ENCODE results near the gene EPAS1. TPM values are rescaled to one million over a fixed set of nuclear protein-coding genes. Genes with fewer than 3 reads are reported as not detected.

Gene EPAS1
- total and polyA plus RNA-seq, 2 of the 8 experiments (the other 6 are each of a cell fraction or from before 2014, with no cell fraction given): 2.0 to 4.9 TPM

- ChIA-PET POLR2A (ENCODE audit: partially characterized antibody) (no interaction called here), CTCF (ENCODE audit: partially characterized antibody) (interaction anchor here (2.0 kb wide), 1 partner anchor 414 kb away, joined by 6 read pairs; no protein-coding TSS in a partner anchor)
- H2AK5ac ChIP-seq (ENCODE audit: low read depth, low read length): no peak overlapping the region
- H3K23ac ChIP-seq (ENCODE audit: insufficient read length): no peak overlapping the region
- H2AFZ ChIP-seq (ENCODE audit: low read length): no peak overlapping the region
- no peak for DNase-seq (ENCODE audit: low read depth in 1 of 2, low spot score in 2 of 2)
- H3K4me1 ChIP-seq (replicated peaks in 1 of 4; ENCODE audit: control insufficient read depth in 3 of 4, insufficient read depth in 4 of 4, low read length in 3 of 4): peaks cover 0 to 2% (median 0%) of the 10 kb centered on the region in 4 experiments; a peak in 1 of 7 replicates
- no peak overlapping the region for H3K27ac ChIP-seq (ENCODE audit: low read depth, low read length)
- H3K56ac ChIP-seq (replicated peaks; ENCODE audit: insufficient read length, low read depth, low read length): no peak overlapping the region
- H4K8ac ChIP-seq (ENCODE audit: extremely low read depth, insufficient read depth, low read length): no peak overlapping the region
- H3K4me2 ChIP-seq (ENCODE audit: insufficient read depth in 1 of 2, low read depth in 2 of 2, low read length in 2 of 2): no peak overlapping the region
- H3K79me1 ChIP-seq (ENCODE audit: low read depth, low read length): no peaks in the 10 kb centered on the region
- H4K91ac ChIP-seq (replicated peaks; ENCODE audit: insufficient read length, low read length): no peak overlapping the region
- no peak overlapping the region for H2BK5ac ChIP-seq (ENCODE audit: low read depth, low read length)
- no peak overlapping the region for H2BK12ac ChIP-seq (ENCODE audit: low read depth, low read length)
- no peaks in the 10 kb centered on the region for H3K9me3 ChIP-seq (ENCODE audit: insufficient read depth in 2 of 2, low read depth in 1 of 2, low read length in 1 of 2)
- no peak overlapping the region for H2BK120ac ChIP-seq (replicated peaks; ENCODE audit: low read depth, low read length)
- no peaks in the 10 kb centered on the region for H3K36me3 ChIP-seq (ENCODE audit: control insufficient read depth in 2 of 4, insufficient read depth in 4 of 4, low read length in 3 of 4)
- FAIRE-seq: no peak
- no peak overlapping the region for H4K5ac ChIP-seq (ENCODE audit: insufficient read length, low read depth, low read length)
- no peak overlapping the region for H3K14ac ChIP-seq (ENCODE audit: insufficient read length)
- WGBS, 2 experiments (ENCODE audit: extremely low coverage in 1 of 2, insufficient coverage in 1 of 2, insufficient read length in 1 of 2, insufficient replicate concordance in 2 of 2, low coverage in 1 of 2, low lambda C conversion rate in 2 of 2, missing lambda C conversion rate in 1 of 2): 95% methylated on average over 14 of the region's 14 CpGs; no CpG with 5 or more reads in 1 of the 2 experiments
- H3K23me2 ChIP-seq (ENCODE audit: low read depth, low read length): no peaks in the 10 kb centered on the region
- H2BK20ac ChIP-seq (ENCODE audit: low read length): no peak overlapping the region
- H2BK15ac ChIP-seq (ENCODE audit: low read length): no peak overlapping the region
- no peaks in the 10 kb centered on the region for H3K79me2 ChIP-seq (ENCODE audit: control insufficient read depth in 1 of 2, insufficient read depth in 2 of 2, low read length in 2 of 2)
- no peak overlapping the region for H3K9ac ChIP-seq (replicated peaks in 1 of 4; ENCODE audit: extremely low read depth in 1 of 4, low read depth in 3 of 4, low read length in 3 of 4)
- no peaks in the 10 kb centered on the region for H3K27me3 ChIP-seq (replicated peaks in 1 of 4; ENCODE audit: control insufficient read depth in 3 of 4, extremely low read depth in 1 of 4, insufficient read depth in 3 of 4, low read length in 3 of 4)
- H3K18ac ChIP-seq (ENCODE audit: extremely low read depth, low read length): no peak overlapping the region
- H3K4ac ChIP-seq (replicated peaks; ENCODE audit: insufficient read length, low read depth, low read length): no peak overlapping the region
- no peaks in the 10 kb centered on the region for H4K20me1 ChIP-seq (replicated peaks in 1 of 2; ENCODE audit: control insufficient read depth in 1 of 2, insufficient read depth in 2 of 2, low read length in 2 of 2)
- no peak overlapping the region for H3K4me3 ChIP-seq (ENCODE audit: extremely low read depth in 1 of 4, insufficient read depth in 2 of 4, low read depth in 3 of 4, low read length in 4 of 4)
- TF ChIP-seq YY1 (IDR thresholded peaks at IDR 0.05; ENCODE audit: low read depth, low read length): no peak
- TF ChIP-seq EP300 (IDR thresholded peaks at IDR 0.05; ENCODE audit: borderline replicate concordance in 1 of 2, low read depth in 2 of 2, low read length in 2 of 2): no peak
- TF ChIP-seq EGR1 (IDR thresholded peaks at IDR 0.05; ENCODE audit: borderline replicate concordance, low read depth, low read length): no peak
- no peak for TF ChIP-seq BRCA1 (IDR thresholded peaks at IDR 0.05; ENCODE audit: low read depth, low read length)
- TF ChIP-seq CBX8 (IDR thresholded peaks at IDR 0.05; ENCODE audit: borderline replicate concordance, low read depth, low read length): no peak
- TF ChIP-seq SIN3A (conservative IDR thresholded peaks at IDR 0.05 in 1 of 2, IDR thresholded peaks at IDR 0.05 in 1 of 2; ENCODE audit: low read depth in 1 of 2, low read length in 2 of 2): no peak
- no peak for TF ChIP-seq POLR2A (IDR thresholded peaks at IDR 0.05; ENCODE audit: control extremely low read depth in 1 of 2, low read depth in 2 of 2, low read length in 2 of 2)
- no peak for TF ChIP-seq EZH2 (IDR thresholded peaks at IDR 0.05; ENCODE audit: low read depth, low read length, severe bottlenecking)
- no peak for TF ChIP-seq SAP30 (IDR thresholded peaks at IDR 0.05; ENCODE audit: insufficient read depth, insufficient replicate concordance, low read length)
- TF ChIP-seq TAF1 (IDR thresholded peaks at IDR 0.05; ENCODE audit: low read depth, low read length): no peak
- TF ChIP-seq CTCF (IDR thresholded peaks at IDR 0.05; ENCODE audit: control extremely low read depth in 1 of 3, insufficient read depth in 1 of 3, low read depth in 1 of 3, low read length in 3 of 3): no peak
Observed at GRCh38 chr2:46407852-46408455, 110.7 kb downstream of the EPAS1 start.
